Measurements from ENCODE around the gene TRABD2B. TPM values are rescaled to one million over a fixed set of nuclear protein-coding genes. Genes with fewer than 3 reads are reported as not detected.

The TRABD2B gene
- polyA plus RNA-seq, 1 of the 3 experiments (the other 2 are of a cell fraction) = 0.03 TPM

DNA sequence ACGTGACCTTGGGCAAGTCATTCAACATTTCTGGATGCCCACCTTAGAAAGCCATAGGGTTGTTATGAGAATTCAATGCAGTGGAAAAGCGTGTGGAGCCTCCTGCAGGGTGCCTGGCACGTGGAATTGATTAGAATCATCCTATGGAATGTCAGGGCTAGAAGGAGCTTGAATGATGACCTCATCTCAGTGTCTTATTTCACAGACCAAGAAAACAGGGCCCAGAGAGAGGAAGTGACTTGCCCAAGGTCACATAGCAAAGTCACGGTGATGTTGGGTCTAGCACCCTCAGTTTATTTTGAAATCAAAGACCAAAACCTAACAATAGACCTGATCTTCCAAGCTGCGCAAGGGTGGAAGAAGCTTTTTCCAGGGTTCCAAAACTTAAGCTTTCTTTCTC lies 6.0 kb downstream of the TRABD2B start:
- 34% methylated on average over 5 of the region's 5 CpGs for WGBS (ENCODE audit: low lambda C conversion rate)
- Histone ChIP-seq H3K27me3 (ENCODE audit: insufficient read depth) (0 out of 2 replicates have a peak, but pooled peaks cover 3% of the 10 kb centered on the region), H3K27ac (ENCODE audit: low read depth in 2 of 2, low read length in 1 of 2) (no peak overlapping the region)

DNA sequence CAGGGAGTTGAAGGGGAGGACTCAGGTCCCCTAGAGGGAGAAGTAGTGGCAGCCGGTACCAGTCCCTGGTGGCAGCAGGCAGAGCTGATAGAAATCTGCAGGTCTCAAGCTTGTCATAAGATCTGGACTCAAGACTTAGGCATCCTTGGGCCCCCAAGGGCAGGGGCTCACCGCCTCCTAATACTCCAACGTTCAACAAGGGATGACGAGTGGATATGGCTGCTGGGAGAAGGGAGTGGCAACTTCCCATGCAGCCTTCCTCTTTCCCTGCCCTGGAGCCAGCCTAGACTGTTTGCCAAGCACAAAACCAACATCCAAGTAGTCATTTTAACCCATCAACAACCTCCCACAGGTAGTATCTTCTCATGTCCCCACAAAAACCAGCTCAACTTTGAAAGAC lies 6.9 kb downstream of the TRABD2B start:
- Histone ChIP-seq H3K9ac (no peak overlapping the region), H4K20me1 (ENCODE audit: insufficient read depth) (no peaks in the 10 kb centered on the region), H3K4me1 (ENCODE audit: control insufficient read depth in 1 of 2, insufficient read depth in 2 of 2, low read depth in 1 of 2, low read length in 1 of 2) (peaks cover 0 to 8% of the 10 kb centered on the region in 2 experiments; a peak in 2 of 4 replicates), H3K9me2 (no peaks in the 10 kb centered on the region), H2AFZ (ENCODE audit: low read depth) (no peak overlapping the region), H3F3A (replicated peaks; ENCODE audit: insufficient read depth) (no peaks in the 10 kb centered on the region), H3K79me2 (ENCODE audit: insufficient read depth) (no peaks in the 10 kb centered on the region), H3K4me2 (no peak overlapping the region), H3K27me3 (ENCODE audit: insufficient read depth) (no peaks in the 10 kb centered on the region), H3K27ac (ENCODE audit: low read depth in 2 of 2, low read length in 1 of 2) (no peak overlapping the region), H3K4me3 (ENCODE audit: low read depth in 2 of 2, low read length in 1 of 2) (no peak overlapping the region), H3K36me3 (replicated peaks in 1 of 2; ENCODE audit: control insufficient read depth in 1 of 2, insufficient read depth in 2 of 2, low read length in 1 of 2) (no peaks in the 10 kb centered on the region), H3K9me3 (no peaks in the 10 kb centered on the region)
- no peak for TF ChIP-seq FOXJ3 (CRISPR knock-in tag; IDR thresholded peaks at IDR 0.05)
- TF ChIP-seq TEAD4 (IDR thresholded peaks at IDR 0.05; ENCODE audit: borderline replicate concordance, insufficient read depth) = no peak
- no peak for TF ChIP-seq ELF1 (IDR thresholded peaks at IDR 0.05)
- TF ChIP-seq, protein P1, sequence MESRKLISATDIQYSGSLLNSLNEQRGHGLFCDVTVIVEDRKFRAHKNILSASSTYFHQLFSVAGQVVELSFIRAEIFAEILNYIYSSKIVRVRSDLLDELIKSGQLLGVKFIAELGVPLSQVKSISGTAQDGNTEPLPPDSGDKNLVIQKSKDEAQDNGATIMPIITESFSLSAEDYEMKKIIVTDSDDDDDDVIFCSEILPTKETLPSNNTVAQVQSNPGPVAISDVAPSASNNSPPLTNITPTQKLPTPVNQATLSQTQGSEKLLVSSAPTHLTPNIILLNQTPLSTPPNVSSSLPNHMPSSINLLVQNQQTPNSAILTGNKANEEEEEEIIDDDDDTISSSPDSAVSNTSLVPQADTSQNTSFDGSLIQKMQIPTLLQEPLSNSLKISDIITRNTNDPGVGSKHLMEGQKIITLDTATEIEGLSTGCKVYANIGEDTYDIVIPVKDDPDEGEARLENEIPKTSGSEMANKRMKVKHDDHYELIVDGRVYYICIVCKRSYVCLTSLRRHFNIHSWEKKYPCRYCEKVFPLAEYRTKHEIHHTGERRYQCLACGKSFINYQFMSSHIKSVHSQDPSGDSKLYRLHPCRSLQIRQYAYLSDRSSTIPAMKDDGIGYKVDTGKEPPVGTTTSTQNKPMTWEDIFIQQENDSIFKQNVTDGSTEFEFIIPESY (IDR thresholded peaks at IDR 0.05; ENCODE audit: borderline replicate concordance, low read depth) = no peak
- no peak for TF ChIP-seq GABPA (IDR thresholded peaks at IDR 0.05; ENCODE audit: low read depth)
- no peak for TF ChIP-seq TAF1 (IDR thresholded peaks at IDR 0.05; ENCODE audit: borderline replicate concordance, low read depth, low read length)
- TF ChIP-seq EP300 (IDR thresholded peaks at IDR 0.05; ENCODE audit: borderline replicate concordance in 1 of 2, low read depth in 1 of 2, low read length in 1 of 2) = no peak
- TF ChIP-seq RAD21 (IDR thresholded peaks at IDR 0.05; ENCODE audit: low read length) = no peak
- TF ChIP-seq JUND (IDR thresholded peaks at IDR 0.05) = no peak
- TF ChIP-seq, protein P2, sequence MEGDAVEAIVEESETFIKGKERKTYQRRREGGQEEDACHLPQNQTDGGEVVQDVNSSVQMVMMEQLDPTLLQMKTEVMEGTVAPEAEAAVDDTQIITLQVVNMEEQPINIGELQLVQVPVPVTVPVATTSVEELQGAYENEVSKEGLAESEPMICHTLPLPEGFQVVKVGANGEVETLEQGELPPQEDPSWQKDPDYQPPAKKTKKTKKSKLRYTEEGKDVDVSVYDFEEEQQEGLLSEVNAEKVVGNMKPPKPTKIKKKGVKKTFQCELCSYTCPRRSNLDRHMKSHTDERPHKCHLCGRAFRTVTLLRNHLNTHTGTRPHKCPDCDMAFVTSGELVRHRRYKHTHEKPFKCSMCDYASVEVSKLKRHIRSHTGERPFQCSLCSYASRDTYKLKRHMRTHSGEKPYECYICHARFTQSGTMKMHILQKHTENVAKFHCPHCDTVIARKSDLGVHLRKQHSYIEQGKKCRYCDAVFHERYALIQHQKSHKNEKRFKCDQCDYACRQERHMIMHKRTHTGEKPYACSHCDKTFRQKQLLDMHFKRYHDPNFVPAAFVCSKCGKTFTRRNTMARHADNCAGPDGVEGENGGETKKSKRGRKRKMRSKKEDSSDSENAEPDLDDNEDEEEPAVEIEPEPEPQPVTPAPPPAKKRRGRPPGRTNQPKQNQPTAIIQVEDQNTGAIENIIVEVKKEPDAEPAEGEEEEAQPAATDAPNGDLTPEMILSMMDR (IDR thresholded peaks at IDR 0.05) = no peak
- TF ChIP-seq MAX (IDR thresholded peaks at IDR 0.05; ENCODE audit: low read depth) = no peak
- TF ChIP-seq MXI1 (IDR thresholded peaks at IDR 0.05; ENCODE audit: low read depth, low read length) = no peak
- TF ChIP-seq, protein P3, sequence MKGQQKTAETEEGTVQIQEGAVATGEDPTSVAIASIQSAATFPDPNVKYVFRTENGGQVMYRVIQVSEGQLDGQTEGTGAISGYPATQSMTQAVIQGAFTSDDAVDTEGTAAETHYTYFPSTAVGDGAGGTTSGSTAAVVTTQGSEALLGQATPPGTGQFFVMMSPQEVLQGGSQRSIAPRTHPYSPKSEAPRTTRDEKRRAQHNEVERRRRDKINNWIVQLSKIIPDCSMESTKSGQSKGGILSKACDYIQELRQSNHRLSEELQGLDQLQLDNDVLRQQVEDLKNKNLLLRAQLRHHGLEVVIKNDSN (IDR thresholded peaks at IDR 0.05; ENCODE audit: borderline replicate concordance, low read depth) = no peak
- TF ChIP-seq FOSL2 (IDR thresholded peaks at IDR 0.05; ENCODE audit: borderline replicate concordance, low read depth) = no peak
- TF ChIP-seq RFX5 (IDR thresholded peaks at IDR 0.05; ENCODE audit: low read length) = no peak
- WGBS (ENCODE audit: low lambda C conversion rate) = 100% methylated on average over 1 of the region's 4 CpGs
- ChIA-PET CTCF (interaction anchor here (0.9 to 1.7 kb wide), 5 partner anchors 13 to 235 kb away, joined by 3 to 7 read pairs (median 3); no protein-coding TSS in a partner anchor), POLR2A (no interaction called here)
- DNase-seq = no peak

More for the DNA sequence above, 6.0 kb downstream of the TRABD2B start:
- H3K36me3 ChIP-seq (replicated peaks in 1 of 2; ENCODE audit: control insufficient read depth in 1 of 2, insufficient read depth in 2 of 2, low read length in 1 of 2) = no peaks in the 10 kb centered on the region
- H3F3A ChIP-seq (replicated peaks; ENCODE audit: insufficient read depth) = no peaks in the 10 kb centered on the region
- H3K4me3 ChIP-seq (ENCODE audit: low read depth in 2 of 2, low read length in 1 of 2) = no peak overlapping the region
- H2AFZ ChIP-seq (ENCODE audit: low read depth) = no peak overlapping the region
- H3K4me1 ChIP-seq (ENCODE audit: control insufficient read depth in 1 of 2, insufficient read depth in 2 of 2, low read depth in 1 of 2, low read length in 1 of 2) = peaks cover 0 to 8% of the 10 kb centered on the region in 2 experiments; a peak in 2 of 4 replicates
- POLR2A ChIA-PET = no interaction called here
- DNase-seq = no peak
- H3K9me3 ChIP-seq = no peaks in the 10 kb centered on the region
- no peaks in the 10 kb centered on the region for H3K79me2 ChIP-seq (ENCODE audit: insufficient read depth)
- H3K9ac ChIP-seq = no peak overlapping the region
- no peak overlapping the region for H3K4me2 ChIP-seq
- CTCF ChIA-PET = interaction anchor here (1.0 to 1.7 kb wide), 7 partner anchors 19 to 254 kb away, joined by 3 to 7 read pairs (median 3); no protein-coding TSS in a partner anchor
- no peaks in the 10 kb centered on the region for H3K9me2 ChIP-seq
- no peaks in the 10 kb centered on the region for H4K20me1 ChIP-seq (ENCODE audit: insufficient read depth)
- TF ChIP-seq MAX (IDR thresholded peaks at IDR 0.05; ENCODE audit: low read depth) = peak; percentile 64; the same call in 1 of the 2 replicates
- peak; percentile 63; the same call in 1 of the 2 replicates for TF ChIP-seq TCF12 (IDR thresholded peaks at IDR 0.05)
- TF ChIP-seq POLR2AphosphoS5 (IDR thresholded peaks at IDR 0.05; ENCODE audit: low read depth, low read length) = no peak

Measured in SK-N-SH (cell line).